Stimulated activated CD4-positive, alpha-beta T cell treated with anti-CD3 and anti-CD28 coated beads, Interleukin-12 subunit alpha, Interleukin-12 subunit beta, amount 100 ng/mL, for 48 hours (primary cell): Measurements from ENCODE around the gene PARP2.

ENCODE experiments used
- DNase-seq, 3 donors: peaks; one replicate each; pipeline ENCODE4 v3.0.0-alpha.2; 2020; ENCODE audit warnings: low read depth in 2 of 3, low spot score in 1 of 3

The PARP2 gene

DNA sequence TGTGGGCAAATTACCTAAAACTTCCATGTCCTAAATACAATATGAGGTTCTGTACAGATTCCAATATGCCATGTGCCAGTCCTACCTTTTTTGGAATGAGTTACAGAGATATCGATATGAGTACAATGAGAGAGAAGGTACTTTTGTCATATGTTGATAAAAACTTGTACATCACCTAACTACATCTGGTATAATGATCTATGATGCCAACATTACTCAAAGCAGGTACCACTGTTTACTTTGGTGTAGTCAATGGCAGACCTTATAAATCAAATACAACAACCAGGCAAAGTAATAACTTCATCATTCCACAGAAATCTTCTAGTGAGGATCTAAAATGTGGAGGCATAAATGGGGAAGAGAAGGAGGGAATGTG is 57.1 kb downstream of the PARP2 start:
- DNase-seq: no peak

DNA sequence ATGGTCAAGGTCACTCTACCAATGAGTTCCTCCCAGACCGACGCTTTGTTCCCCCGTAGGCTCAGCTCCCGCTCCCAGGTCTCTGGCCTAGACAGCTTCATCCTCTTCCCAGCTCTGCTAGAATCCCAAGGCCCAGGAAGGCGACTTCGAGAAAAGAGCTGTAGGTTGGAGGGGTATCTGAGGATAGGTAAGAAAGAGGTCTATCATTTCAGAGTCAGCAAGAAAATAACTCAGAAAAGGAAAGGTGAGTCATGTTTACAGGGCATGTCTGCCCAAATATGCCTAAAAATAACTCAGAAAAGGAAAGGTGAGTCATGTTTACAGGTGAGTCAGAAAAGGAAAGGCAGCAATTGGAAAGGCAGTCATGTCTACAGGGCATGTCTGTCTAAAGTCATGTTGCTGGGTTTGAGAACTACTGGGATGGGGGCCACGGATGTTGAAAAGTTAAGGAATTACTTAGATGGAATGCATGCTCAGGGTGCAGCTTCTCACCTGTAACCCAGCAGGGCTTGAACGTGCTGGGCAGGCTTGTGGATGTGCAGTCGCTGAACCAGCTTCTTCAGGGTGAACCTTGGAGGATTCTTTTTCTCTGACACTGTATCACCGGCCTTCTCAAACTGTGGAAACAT is 57.6 kb downstream of the PARP2 start:
- DNase-seq: peak in 1 of 3 donors; percentile 35

DNA sequence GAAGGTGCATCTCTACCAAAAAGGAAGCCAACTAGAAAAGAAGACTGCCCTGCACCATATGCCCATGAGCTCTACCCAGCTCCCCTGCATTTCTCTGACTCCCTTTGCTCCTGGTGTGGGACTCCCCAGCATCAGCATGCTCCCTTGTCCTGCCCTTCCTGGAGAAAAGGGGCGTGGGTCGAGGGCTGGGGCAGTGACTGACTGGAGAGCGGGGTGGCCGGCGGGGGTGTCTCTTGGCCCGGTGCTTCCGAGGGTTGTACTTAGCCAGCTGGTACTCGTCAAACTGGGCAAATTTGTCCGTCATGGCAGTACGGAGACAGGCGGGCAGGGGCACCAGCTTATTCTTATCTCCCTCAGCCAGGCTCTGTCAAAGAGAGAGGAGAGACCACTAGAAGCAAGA is 60.1 kb downstream of the PARP2 start:
- no peak for DNase-seq
